Stimulated activated CD8-positive, alpha-beta memory T cell treated with anti-CD3 and anti-CD28 coated beads, Interleukin-15, amount 100 ng/mL, for 1 hour (primary cell): ENCODE results near the gene NNMT.

Experiments
- DNase-seq: peaks from one replicate; pipeline ENCODE4 v3.0.0-alpha.2; 2020; ENCODE audit warnings: low read depth

Gene NNMT

DNA sequence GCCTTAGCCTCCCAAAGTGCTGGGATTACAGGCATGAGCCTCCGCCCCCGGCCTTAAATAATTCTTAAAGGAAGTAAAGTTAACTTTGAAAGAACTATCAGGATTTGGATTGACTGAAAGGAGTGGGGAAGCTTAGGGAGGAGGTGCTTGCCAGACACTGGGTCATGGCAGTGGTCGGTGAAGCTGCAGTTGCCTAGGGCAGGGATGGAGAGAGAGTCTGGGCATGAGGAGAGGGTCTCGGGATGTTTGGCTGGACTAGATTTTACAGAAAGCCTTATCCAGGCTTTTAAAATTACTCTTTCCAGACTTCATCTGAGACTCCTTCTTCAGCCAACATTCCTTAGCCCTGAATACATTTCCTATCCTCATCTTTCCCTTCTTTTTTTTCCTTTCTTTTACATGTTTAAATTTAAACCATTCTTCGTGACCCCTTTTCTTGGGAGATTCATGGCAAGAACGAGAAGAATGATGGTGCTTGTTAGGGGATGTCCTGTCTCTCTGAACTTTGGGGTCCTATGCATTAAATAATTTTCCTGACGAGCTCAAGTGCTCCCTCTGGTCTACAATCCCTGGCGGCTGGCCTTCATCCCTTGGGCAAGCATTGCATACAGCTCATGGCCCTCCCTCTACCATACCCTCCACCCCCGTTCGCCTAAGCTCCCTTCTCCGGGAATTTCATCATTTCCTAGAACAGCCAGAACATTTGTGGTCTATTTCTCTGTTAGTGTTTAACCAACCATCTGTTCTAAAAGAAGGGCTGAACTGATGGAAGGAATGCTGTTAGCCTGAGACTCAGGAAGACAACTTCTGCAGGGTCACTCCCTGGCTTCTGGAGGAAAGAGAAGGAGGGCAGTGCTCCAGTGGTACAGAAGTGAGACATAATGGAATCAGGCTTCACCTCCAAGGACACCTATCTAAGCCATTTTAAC is at the start of gene NNMT:
Gene NNMT, plus strand, starts transcription at position 724 of the 929 bp plus-strand sequence. Its CDS starts 158 bp downstream, at position 882.
- no peak for DNase-seq

DNA sequence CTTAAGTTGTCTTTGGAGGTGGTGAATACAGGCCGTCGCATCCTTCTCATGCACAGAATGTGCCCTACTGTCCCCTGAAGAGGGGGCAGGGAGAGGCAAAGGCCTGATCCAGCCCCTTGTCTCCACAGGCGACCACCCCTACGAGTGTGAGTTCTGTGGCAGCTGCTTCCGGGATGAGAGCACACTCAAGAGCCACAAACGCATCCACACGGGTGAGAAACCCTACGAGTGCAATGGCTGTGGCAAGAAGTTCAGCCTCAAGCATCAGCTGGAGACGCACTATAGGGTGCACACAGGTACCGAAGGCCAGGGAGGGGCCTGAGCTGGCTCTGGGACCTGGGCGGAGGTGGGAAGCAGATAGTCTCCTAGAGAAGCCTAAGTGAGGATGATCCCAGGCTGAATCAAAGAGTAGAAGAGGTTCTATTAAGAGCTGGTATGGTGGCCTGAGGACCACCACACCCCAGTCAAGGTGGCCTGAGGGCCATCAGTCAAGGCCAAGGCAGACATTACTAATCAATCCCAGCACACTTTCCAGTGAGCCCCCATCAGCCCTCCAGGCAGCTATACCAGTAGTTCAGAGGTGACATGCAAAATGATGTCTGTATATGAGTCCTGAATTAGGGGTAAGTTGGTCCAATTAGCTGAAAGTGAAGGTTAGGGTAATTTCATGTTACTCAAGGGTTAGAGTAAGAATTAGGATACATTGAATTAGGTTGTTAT is 49.0 kb upstream of the NNMT start:
- no peak for DNase-seq

DNA sequence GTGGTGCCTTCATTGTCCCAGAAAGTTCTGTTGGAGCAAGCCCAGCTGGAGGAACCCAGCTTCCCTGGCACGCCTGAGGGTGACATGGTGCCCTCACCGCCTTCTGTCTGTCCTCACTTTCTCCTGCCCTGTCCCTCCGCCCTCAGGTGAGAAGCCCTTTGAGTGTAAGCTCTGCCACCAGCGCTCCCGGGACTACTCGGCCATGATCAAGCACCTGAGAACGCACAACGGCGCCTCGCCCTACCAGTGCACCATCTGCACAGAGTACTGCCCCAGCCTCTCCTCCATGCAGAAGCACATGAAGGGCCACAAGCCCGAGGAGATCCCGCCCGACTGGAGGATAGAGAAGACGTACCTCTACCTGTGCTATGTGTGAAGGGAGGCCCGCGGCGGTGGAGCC is 46.0 kb upstream of the NNMT start:
- DNase-seq = no peak

DNA sequence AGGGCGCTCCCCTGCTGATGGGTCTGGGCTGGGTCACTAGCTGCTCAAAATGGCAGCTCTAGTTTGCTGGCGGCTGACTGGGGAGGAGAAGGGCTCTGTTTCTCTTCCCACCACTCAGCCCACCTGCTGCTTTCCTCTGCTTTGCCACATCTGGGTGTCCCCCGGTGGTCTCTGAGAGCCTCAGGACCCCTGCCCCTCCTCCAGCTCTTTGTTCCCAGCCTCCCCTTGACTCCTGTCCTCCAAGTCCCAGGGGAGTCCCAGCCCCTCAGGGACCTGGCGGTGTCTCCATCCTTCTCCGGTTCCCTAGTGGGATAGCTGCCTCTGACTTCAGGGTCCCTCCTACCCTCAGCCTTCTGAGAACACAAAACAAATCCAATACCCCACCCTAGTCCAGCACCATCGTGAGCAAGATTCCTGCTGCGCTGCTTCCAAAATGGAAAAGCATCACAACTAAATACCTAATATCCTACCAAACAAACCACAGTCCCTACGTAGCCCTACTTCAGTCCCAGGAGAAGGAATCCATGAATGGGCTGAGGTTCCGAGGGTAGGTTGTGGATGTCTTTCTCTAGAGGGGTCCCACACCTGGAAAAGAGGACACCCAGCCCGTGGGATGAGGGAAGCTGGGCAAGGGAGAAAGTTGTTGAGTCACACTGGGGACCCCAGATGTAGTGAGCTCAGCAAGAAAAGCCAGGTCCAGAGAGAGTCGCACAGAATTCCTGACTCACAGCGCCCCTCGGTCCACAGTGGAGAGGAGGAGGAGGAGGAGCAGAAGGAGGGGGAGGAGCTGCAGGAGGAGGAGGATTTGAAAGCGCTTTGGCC is 45.0 kb upstream of the NNMT start:
- no peak for DNase-seq

DNA sequence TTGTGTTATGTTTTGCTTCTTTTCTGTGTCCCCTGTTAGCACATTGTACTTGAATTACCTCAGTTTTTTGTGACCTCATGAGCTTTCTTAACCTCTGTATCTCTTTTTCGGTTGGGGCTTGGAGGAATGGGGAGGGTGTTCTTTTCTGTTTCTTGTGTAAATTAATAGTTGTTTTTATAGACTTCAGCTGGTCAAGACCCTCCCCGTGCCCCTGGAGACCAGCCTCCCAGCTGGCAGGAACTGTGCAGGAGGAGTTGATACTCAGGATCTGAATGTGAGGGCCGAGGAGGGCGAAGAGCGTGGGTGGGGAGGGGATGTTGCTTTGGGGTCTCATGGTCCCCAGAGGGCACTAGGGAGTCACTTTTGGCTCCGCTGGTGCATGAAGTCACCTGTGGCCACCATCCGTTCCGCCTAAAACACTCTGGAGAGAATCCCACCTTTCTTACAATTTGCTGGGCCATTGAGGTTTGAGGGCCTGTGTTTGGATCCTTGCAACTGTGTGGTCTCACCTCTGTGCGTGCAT is 44.3 kb upstream of the NNMT start:
- no peak for DNase-seq

DNA sequence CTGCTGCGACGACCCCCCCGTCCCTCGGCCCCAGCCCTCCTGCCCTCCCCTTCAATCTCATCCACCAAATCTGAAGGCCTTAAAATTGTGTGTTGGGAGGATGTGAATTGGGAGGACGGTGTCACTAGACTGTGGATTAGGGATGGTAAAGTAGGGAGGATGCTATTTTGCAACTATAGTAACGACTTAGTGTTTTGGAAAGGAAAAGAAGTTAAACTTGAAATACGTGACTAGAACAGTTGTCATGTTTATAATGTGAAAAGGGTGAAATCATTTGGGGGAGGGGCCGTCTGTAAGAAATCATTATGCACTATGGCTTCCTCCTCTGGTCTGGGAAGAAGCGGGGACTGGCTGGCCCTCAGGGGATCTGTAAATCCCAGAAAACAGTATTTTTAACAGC is 43.4 kb upstream of the NNMT start:
- DNase-seq = no peak

DNA sequence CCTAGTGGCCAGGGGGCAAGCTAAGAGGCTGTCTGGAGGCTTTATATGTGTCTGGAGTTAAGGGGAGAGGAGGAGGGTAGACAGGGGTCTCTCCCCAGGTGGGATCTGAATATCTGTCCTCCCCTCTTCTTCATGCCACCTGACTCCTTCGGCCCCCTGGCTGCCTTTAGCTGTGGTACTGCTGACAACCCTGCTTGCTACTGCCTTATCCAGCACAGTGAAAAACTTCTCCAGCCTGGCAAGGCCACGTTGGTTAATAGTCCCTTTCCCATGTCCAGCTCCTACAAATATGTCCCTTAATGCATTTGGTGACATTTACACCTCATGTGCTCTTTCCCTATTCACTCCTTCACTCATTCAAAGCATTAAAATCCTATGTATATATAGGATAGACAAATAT is 42.4 kb upstream of the NNMT start:
- no peak for DNase-seq

DNA sequence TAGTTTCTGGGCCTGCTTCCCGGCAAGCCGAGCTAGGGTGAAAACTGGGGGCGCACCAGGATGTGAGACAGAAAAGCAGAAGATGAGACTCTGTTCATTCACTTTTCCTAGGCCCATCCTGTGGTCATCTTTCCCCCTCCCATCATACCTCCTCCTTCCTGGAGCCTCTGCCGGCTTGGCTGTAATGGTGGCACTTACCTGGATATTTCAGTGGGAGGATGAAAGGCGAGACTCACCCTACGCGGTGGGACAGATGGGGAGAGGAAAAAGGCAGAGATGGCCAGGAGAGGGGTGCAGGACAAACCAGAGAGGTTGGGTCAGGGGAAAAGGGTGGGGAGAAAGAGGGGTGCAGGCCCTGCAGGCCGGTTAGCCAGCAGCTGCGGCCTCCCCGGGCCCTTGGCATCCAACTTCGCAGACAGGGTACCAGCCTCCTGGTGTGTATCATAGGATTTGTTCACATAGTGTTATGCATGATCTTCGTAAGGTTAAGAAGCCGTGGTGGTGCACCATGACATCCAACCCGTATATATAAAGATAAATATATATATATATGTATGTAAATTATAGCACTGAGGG is 41.5 kb upstream of the NNMT start:
- no peak for DNase-seq

DNA sequence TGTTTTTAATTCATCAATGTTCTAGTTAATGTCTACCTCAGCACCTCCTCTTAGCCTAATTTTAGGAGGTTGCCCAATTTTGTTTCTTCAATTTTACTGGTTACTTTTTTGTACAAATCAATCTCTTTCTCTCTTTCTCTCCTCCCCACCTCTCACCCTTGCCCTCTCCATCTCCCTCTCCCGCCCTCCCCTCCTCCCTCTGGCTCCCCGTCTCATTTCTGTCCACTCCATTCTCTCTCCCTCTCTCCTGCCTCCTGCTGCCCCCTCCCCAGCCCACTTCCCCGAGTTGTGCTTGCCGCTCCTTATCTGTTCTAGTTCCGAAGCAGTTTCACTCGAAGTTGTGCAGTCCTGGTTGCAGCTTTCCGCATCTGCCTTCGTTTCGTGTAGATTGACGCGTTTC is 40.9 kb upstream of the NNMT start:
- DNase-seq = no peak

DNA sequence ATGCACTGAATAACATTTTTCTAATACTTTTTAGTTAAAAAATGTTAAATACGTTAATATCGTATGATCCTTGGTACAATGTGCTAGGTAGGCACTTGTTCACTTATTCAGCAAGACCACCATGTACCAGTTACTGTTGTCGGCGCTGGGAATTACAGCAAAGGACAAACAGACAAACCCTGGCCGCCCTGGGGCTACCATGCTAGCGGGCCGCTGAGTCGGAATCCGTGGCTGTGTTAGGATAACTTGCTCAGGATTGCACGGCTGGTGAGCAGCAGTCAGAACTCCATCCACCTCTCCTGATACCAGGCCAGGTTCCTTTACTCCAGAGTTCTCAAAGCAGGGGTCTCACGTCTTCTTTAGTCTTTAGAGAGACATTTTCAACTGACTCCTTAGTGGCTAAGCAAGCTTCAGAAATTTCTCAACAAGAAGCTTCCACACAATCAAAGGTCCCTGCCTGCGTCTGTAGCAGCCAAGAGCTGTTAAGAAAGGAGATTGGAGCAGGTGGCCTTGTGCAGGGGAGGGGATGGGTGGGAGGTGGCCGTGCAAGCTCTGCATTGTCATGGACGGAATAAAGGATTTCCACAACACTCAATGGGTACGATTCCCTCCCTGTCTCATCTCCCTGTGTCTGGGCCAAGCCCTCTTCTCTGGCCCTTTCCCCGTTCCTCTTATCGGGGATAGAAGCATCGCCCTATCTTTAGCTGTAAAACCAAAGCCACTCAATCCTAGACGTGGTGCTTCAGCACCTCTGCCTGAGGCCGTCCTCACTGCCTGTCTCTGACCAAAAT is 39.8 kb upstream of the NNMT start:
- no peak for DNase-seq

DNA sequence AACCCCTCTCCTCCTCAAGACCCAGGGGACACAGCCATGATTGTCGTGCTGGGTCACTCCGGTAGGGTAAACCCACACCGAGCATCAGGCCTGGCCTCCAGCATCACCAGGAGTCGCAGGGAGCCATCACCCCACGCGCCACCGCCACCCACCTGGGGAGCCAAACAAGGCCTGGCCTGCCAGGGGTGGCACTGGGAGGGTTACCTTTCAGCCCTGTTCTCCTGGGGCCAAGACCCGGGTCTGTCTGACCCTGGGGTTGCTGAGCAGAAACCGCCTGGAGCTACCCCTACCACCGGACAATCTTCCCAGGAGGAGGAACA is 39.3 kb upstream of the NNMT start:
- DNase-seq = no peak

DNA sequence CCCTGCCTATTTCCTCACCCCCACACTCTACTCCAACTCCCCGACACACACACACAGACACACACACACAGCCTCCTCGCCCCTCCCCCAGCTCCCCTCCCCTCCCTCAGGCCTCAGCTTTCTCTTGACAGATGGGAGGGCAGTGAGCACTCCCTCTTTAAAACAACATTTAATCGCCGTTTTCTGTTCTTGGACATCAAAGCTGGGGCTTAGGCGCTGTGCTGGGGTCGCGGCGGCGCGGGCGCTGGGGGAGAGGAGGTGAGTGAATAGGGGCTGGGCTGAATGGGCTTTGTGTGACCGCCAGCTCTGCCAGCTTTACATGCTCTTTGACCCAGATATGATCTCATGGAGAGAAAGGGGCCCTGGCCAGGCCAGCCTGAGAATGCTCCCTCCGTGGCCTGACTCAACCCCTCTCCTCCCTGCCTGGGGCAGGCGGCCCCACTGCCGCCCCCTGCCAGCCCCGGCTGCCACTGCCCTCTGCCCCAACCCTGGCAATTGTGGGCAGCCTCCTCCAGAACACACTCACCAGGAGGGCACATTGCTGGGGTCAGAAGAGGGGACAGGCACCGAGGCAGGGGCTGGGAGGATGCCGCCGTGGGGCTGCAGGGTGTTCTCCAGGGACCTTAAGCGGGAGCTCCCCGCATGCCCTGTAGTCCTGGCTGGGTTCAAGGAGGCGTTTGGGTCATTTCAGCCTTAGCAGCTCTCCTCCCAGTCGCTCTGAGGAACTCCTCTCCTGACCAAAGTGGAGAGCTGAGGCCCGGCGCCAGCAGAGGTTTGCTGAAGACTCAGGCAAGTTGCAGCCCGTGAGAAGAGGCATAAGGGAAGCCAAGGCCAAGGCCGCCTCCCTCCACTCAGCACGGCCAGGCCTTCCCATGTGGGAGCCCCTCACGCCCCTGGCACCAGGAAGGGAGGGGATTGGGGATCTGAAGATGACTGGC is 38.3 kb upstream of the NNMT start:
- no peak for DNase-seq

DNA sequence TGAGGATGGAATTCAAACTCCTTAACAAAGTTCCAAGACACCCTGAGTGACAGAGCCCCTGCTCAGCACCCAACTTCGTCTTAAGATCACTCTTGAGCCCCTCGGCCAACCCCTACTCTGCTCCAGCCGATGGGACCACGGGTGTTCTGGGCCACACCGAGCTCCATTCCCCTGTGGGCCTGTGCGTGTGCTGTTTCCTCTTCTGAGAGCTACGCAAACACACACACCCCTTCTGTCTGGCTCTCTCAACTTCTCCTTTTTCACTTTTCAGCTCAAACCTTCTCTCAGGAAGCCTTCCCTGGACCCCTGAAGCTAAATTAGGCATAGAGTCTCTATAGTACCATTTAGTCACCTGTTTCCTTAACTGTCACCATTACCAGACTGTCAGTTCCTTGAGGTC is 37.5 kb upstream of the NNMT start:
- no peak for DNase-seq

DNA sequence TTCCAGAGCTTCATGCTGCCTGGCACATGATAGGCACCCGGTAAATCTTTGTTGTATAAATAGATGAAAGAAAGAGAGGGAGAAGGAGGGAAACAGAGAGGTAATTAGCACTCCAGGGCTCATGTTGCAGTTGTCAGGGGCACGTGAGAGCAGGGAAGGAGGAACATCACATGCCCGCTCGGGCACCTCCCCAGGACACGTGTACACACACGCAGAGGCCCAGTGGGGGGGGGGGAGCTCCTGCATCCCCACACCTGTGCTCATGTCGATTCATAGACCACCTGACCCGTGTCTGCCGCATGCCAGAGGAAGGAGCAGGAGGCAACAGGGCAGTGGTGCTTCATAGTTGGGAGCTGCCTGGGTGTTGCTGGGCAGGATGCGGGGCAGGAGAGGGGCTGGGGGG is 37.1 kb upstream of the NNMT start:
- DNase-seq = no peak

DNA sequence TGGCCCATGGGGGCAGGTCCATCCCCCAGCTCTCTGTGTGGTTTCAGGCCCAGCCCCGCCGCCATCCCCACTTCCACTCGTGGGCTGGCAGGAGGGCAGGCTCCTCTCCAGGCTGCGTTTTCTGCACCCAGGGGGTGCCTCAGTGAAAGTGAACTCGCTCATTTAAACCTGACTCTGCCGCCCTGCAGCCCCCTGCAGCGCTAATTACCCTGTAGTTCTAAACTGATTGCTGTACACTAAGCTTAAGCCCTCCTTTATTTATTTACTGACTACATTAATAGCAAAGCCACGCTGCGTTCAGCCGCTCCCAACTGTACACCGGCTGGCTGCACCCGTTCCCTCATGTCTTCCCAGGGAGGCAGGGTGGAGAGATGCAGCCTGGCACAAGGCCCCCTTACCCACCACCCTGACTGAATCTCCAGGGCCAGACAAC is 36.6 kb upstream of the NNMT start:
- DNase-seq = no peak

DNA sequence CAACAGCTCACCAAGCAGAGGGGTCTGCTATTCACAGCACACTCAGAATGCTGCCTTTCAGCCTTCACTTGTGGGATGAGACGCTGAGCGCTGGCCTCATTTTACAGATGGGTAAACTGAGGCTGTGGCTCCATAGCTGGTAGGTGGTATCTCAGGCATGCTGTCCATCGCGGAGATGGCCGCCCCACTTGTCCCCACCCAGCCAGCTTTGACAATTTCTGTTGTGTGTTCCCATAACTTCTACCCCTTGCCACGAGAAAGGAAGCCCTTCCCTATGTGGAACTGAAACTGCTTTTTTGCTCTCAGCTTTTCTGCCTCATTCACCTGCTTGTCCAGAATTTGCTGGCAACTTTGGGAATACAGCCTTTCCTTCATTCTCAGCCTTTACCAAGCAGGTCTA is 36.1 kb upstream of the NNMT start:
- DNase-seq = no peak

DNA sequence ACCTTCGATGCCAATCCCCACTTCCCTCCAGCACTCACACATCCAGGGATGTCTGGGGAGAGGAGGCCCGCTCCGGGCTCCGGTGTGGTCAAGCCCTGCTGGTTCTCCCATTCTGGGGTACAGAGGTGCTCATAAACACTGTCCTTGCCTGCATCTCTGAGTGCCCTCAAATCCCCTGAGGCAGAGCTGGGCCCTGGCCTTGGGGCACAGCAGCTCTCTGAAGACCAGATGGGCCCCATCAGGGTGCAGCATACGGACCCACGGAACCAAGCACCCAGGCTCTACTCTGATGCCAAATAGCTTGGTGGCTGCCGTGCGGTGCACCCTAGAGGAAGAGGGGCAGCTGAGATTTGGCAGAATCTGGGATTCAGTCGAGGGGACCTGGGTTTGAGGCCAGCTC is 35.7 kb upstream of the NNMT start:
- no peak for DNase-seq

DNA sequence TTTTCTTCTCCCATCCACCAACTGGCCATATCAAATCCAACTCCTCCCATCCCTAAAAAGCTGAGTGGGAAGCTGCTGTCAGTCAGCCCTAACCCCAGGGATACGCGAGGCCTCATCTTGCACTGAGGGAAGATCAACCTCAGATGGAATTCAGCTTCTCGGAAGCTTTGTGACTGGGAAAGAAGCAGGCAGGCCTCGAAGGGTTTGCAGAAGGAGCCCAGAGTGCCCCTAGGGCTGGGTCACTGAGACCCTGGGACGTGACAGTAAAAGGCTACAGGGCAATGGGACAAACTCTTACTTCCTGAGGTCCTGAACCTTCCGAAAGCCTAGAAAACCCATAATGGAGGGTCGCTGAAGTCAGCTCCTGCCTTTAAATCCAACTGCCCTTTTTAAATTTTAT is 34.4 kb upstream of the NNMT start:
- no peak for DNase-seq

DNA sequence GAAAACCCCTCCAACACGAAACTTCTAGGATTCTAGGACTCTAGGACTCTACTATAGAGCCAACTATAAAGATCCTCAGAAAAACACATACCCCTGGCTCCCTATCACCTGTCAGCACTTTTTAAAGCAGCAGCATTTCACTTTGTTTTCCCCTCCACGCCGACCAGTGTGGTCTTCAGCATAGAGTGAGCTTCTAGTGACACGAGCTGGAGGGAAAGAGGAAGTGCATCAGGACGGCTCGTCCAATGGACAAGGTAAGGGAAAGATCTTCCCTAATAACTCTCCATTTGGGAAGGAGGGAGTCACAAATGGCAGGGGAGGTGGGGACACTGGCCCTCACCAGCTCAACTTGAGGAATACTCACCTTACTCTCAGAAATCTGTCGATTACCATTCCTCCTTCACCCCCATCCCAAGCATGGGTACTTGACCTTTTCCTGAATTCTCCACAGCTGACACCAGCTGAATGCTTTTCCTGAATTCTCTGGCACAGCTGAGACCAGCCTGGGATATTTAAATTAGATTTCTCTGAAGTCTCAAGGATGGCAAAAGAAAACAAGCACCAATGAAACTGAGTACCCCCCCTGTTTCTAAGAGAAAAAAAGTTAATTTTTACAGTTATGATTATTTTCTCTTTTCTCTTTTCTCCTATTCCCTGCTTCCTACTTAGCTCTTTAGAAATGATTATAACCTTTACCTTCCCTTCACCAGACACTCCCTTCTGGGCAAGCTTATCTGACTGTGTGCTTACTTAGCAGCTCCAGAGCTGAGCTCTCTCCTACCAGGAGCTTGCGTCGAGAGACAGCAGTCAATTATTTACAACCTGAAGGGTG is 33.3 kb upstream of the NNMT start:
- DNase-seq = no peak
